ENCODE results near the gene RNF144B. TPM values are rescaled to one million over a fixed set of nuclear protein-coding genes. Genes with fewer than 3 reads are reported as not detected.
"Not testable (repeated sequence)": the region's sequence is repeated elsewhere in the genome, so short reads cannot be mapped to it uniquely, and the experiment has no call there.

RNF144B gene
- 5.1 and 8.1 TPM in 2 replicates for total RNA-seq (2014; rRNA removed; shearing (Covaris generic))

DNA sequence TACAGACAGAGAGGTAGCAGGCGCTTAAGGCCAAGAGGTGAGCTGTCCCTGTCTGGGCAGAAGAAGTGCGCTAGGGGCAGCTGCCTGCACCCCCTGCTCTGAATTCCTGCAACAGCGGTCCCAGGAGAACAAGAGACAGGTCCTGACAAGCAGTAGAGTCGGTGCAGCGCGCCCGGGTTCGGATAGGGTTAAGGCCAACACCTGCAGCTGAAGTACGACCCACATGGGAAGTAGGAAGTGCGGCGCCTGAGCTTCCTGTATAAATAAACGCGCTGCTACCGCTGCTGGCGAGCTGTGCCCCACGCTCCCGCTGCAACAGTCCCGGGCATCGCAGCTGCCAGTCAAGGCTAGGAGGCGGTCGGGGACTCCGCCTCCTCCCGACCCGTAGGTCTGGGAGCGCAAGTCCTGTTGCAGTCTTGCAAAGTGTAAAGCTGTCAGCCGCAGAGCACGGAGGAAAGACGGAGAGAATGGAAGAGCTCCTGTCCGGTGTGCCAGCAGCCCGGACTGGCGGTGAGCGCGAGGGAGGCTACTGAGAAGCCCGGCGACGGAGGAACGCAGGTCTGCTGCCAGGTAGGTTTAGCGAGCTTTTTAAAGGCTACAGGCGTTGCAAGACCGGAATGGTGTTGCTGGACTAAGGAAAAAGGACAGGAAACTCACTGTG, at the start of gene RNF144B:
Gene RNF144B, plus strand, starts transcription at position 290 of the 661 bp plus-strand sequence. CDS start 12,185 bp downstream, outside the sequence.
- no peaks in the 10 kb centered on the region for H3K9me3 ChIP-seq (replicated peaks)
- H3K27me3 ChIP-seq (replicated peaks) = no peaks in the 10 kb centered on the region
- peaks cover 40% of the 10 kb centered on the region for H3K4me1 ChIP-seq (replicated peaks)
- H3K4me3 ChIP-seq = peak within 1 kb of the TSS; percentile 48
- H3K27ac ChIP-seq = peak within 1 kb of the TSS; percentile 69
- no peaks in the 10 kb centered on the region for H3K36me3 ChIP-seq
- peak; percentile 81 to 84 for DNase-seq (ENCODE audit: low read depth in 1 of 2, low spot score in 2 of 2)

DNA sequence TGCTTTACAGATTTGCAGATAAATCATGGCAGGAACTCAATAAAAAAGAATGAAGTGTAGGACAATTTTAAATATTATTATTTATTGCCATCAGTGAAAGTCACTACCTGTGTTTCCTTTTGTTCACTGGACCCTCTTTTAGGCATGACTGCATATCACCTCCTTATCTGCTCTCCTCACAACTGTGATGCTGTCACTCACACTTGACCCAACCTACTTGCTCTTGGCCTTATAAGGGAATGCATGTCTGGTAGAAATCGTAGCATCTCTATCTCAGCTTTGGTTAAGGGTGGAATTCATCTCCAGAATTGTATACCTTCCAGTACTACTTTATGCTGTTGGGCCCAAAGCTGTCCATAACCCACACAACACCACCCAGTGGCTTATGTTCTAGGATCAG, 47.6 kb upstream of the RNF144B start:
- DNase-seq (ENCODE audit: low read depth in 1 of 2, low spot score in 2 of 2) = no peak
- peaks cover 16% of the 10 kb centered on the region for H3K4me1 ChIP-seq (replicated peaks)
- no peaks in the 10 kb centered on the region for H3K36me3 ChIP-seq
- no peaks in the 10 kb centered on the region for H3K9me3 ChIP-seq (replicated peaks)
- H3K4me3 ChIP-seq = no peak overlapping the region
- H3K27ac ChIP-seq = no peak overlapping the region
- no peaks in the 10 kb centered on the region for H3K27me3 ChIP-seq (replicated peaks)

DNA sequence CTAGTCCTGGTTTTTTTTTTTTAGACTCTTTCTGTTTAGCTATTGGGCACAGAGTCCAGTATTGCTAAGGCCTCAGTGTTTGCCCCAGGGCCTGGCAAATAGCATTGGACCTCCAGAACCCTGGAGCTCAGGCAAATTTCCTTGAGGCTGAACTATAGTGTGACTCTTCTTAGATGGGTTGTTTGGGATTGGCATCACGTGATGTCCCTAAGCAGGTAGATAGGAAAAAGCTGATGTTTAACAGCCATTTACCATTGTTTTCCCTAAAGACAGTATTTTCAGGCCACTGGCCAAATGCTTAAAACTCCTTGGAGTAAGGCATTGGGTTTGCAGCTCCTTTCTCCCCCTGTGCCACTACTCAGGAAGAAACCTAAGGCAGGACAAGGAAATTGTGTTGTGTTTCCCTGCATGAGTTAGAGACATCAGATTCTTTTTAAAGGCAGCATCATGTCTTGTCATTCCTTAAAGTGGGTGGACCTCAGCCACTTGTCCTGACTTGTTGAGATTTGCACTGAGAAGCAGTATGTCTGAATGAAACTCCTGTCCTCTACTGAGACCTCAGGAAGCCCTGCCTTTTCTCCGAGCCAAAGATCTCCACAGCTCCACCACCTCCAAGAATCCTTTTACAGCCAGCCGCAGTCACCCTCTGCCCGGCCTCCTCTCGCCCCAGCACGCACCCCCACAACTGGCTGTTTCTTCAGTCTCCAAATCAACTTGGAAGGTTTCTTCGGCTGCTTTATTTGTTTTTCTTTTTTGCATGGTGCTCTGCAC, 46.2 kb upstream of the RNF144B start:
- H3K9me3 ChIP-seq (replicated peaks) = no peaks in the 10 kb centered on the region
- H3K4me3 ChIP-seq = no peak overlapping the region
- H3K4me1 ChIP-seq (replicated peaks) = peaks cover 13% of the 10 kb centered on the region
- no peaks in the 10 kb centered on the region for H3K27me3 ChIP-seq (replicated peaks)
- no peak for DNase-seq (ENCODE audit: low read depth in 1 of 2, low spot score in 2 of 2)
- H3K27ac ChIP-seq = no peak overlapping the region
- H3K36me3 ChIP-seq = no peaks in the 10 kb centered on the region

- Histone ChIP-seq H3K27me3 (replicated peaks) (no peaks in the 10 kb centered on the region), H3K9me3 (replicated peaks) (no peaks in the 10 kb centered on the region), H3K4me3 (no peak overlapping the region), H3K4me1 (replicated peaks) (peaks cover 22% of the 10 kb centered on the region), H3K27ac (no peak overlapping the region), H3K36me3 (no peaks in the 10 kb centered on the region)
- no peak for DNase-seq (ENCODE audit: low read depth in 1 of 2, low spot score in 2 of 2)
These were observed 44.9 kb upstream of the RNF144B start for GRCh38 chr6:18342223-18342622.

DNA sequence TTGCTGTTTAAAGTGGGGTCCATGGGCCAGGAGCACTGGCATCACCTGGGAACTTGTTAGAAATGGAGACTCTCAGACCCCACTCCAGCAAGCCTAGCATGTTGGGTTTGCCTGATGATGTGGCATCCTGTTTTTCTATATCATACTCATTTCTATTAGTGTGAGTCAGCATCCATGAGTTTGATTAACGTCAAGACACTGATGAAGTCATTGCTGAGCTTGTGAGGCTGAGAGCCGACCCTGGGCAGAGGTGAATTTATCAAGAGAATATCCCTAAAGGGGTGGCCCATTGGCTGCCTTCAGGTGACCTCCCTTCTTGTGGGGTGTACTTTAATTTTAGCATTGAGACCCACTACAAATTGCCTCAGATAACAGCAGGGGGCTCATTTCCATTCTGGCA, 43.4 kb upstream of the RNF144B start:
- DNase-seq (ENCODE audit: low read depth in 1 of 2, low spot score in 2 of 2) = peak in 1 of 2 experiments; percentile 23
- Histone ChIP-seq H3K9me3 (replicated peaks) (no peaks in the 10 kb centered on the region), H3K27ac (no peak overlapping the region), H3K36me3 (no peaks in the 10 kb centered on the region), H3K27me3 (replicated peaks) (no peaks in the 10 kb centered on the region), H3K4me1 (replicated peaks) (peaks cover 27% of the 10 kb centered on the region), H3K4me3 (no peak overlapping the region)

DNA sequence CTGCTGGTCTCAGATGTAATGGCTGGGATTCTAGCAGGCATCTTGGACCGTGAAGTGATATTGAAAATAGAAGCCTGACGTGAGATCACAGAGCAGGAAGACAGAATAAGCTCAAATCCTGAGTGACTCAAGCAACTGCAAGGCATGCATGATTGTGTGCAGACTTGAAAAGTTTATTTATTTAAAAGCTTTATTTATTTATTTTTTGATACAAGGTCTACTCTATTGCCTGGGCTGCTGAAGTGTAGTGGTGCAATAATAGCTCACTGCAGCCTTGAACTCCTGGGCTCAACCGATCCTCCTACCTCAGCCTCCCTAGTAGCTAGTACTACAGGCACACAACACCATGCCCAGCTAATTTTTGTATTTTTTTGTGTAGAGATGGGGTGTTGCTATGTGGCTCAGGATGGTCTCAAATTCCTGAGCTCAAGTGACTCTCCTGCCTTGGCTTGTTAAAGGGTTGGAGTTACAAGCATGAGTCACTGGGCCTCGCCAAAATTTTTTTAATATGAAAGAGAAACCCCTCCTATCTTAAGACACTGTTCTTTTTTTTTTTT, 40.1 kb upstream of the RNF144B start:
- no peaks in the 10 kb centered on the region for H3K27me3 ChIP-seq (replicated peaks)
- H3K4me1 ChIP-seq (replicated peaks) = peaks cover 27% of the 10 kb centered on the region
- H3K9me3 ChIP-seq (replicated peaks) = no peaks in the 10 kb centered on the region
- no peak overlapping the region for H3K4me3 ChIP-seq
- no peaks in the 10 kb centered on the region for H3K36me3 ChIP-seq
- peak overlapping the region; percentile 79 for H3K27ac ChIP-seq
- DNase-seq (ENCODE audit: low read depth in 1 of 2, low spot score in 2 of 2) = peak; percentile 73 to 85

DNA sequence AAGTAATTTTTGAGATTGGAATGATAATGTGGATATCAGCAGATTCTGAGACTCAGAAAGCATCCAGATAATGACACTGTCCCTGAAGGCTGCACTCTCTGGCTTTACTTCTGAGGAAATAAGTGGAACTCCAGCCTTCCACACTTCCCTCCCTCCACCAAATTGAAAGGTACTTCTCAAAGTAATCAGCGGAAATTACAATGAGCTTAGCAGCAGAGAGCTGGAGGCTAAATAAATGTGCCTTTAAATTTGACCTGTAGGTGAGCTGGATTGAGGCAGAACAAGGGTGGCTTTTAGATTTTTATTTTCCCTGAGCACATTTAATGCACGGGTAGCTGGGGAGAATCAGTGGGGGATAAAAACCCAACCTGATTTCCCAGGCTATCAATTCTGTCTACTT, 39.3 kb upstream of the RNF144B start:
- no peaks in the 10 kb centered on the region for H3K36me3 ChIP-seq
- no peak overlapping the region; the same call in 1 of the 2 replicates for H3K27ac ChIP-seq
- H3K4me1 ChIP-seq (replicated peaks) = peaks cover 27% of the 10 kb centered on the region
- no peak for DNase-seq (ENCODE audit: low read depth in 1 of 2, low spot score in 2 of 2)
- no peaks in the 10 kb centered on the region for H3K27me3 ChIP-seq (replicated peaks)
- no peak overlapping the region for H3K4me3 ChIP-seq
- no peaks in the 10 kb centered on the region for H3K9me3 ChIP-seq (replicated peaks)

GRCh38 chr6:18349386-18349785, 37.8 kb upstream of the RNF144B start:
- Histone ChIP-seq H3K4me3 (no peak overlapping the region), H3K9me3 (replicated peaks) (no peaks in the 10 kb centered on the region), H3K36me3 (no peaks in the 10 kb centered on the region), H3K4me1 (replicated peaks) (peaks cover 20% of the 10 kb centered on the region), H3K27me3 (replicated peaks) (no peaks in the 10 kb centered on the region), H3K27ac (no peak overlapping the region)
- no peak for DNase-seq (ENCODE audit: low read depth in 1 of 2, low spot score in 2 of 2)

GRCh38 chr6:18350271-18350670, 36.9 kb upstream of the RNF144B start:
- Histone ChIP-seq H3K4me3 (no peak overlapping the region), H3K27ac (no peak overlapping the region), H3K4me1 (replicated peaks) (peaks cover 20% of the 10 kb centered on the region), H3K9me3 (replicated peaks) (no peaks in the 10 kb centered on the region), H3K36me3 (no peaks in the 10 kb centered on the region), H3K27me3 (replicated peaks) (no peaks in the 10 kb centered on the region)
- DNase-seq (ENCODE audit: low read depth in 1 of 2, low spot score in 2 of 2) = no peak

DNA sequence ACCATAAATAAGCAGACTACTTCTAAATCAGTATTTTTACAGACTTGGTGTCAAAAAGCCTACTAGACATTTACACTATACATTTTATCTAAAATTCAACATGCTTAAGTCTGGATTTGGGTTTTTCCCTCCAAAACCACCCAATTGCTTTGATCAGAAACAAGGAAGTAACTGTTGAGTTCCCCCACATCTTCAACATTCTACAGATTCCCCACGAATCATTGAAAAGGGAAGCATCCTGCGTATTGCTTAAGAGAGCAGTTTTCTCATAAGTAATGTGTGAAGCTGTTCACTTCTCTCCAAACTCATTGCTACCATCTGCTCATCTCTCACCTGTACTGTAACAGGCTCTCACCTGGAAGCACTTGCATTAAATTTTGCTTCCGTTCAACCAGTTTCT, 36.4 kb upstream of the RNF144B start:
- Histone ChIP-seq H3K9me3 (replicated peaks) (no peaks in the 10 kb centered on the region), H3K4me3 (no peak overlapping the region), H3K36me3 (no peaks in the 10 kb centered on the region), H3K4me1 (replicated peaks) (peaks cover 20% of the 10 kb centered on the region), H3K27ac (no peak overlapping the region), H3K27me3 (replicated peaks) (no peaks in the 10 kb centered on the region)
- DNase-seq (ENCODE audit: low read depth in 1 of 2, low spot score in 2 of 2) = no peak

- no peak for DNase-seq (ENCODE audit: low read depth in 1 of 2, low spot score in 2 of 2)
- Histone ChIP-seq H3K9me3 (replicated peaks) (no peaks in the 10 kb centered on the region), H3K27ac (no peak overlapping the region), H3K4me1 (replicated peaks) (peaks cover 7% of the 10 kb centered on the region), H3K36me3 (no peaks in the 10 kb centered on the region), H3K27me3 (replicated peaks) (no peaks in the 10 kb centered on the region), H3K4me3 (no peak overlapping the region)
These were observed 35.1 kb upstream of the RNF144B start for GRCh38 chr6:18352001-18352400.

GRCh38 chr6:18352842-18353241, 34.3 kb upstream of the RNF144B start:
- no peak for DNase-seq (ENCODE audit: low read depth in 1 of 2, low spot score in 2 of 2)

GRCh38 chr6:18353251-18353650, 33.9 kb upstream of the RNF144B start:
- Histone ChIP-seq H3K36me3 (no peaks in the 10 kb centered on the region), H3K9me3 (replicated peaks) (no peaks in the 10 kb centered on the region), H3K4me3 (no peak overlapping the region), H3K27ac (no peak overlapping the region), H3K4me1 (replicated peaks) (no peaks in the 10 kb centered on the region), H3K27me3 (replicated peaks) (no peaks in the 10 kb centered on the region)
- no peak for DNase-seq (ENCODE audit: low read depth in 1 of 2, low spot score in 2 of 2)

More at GRCh38 chr6:18352842-18353241, 34.3 kb upstream of the RNF144B start:
- no peaks in the 10 kb centered on the region for H3K36me3 ChIP-seq
- no peaks in the 10 kb centered on the region for H3K9me3 ChIP-seq (replicated peaks)
- H3K4me1 ChIP-seq (replicated peaks) = no peaks in the 10 kb centered on the region
- no peak overlapping the region for H3K4me3 ChIP-seq
- H3K27me3 ChIP-seq (replicated peaks) = no peaks in the 10 kb centered on the region
- H3K27ac ChIP-seq = no peak overlapping the region

DNA sequence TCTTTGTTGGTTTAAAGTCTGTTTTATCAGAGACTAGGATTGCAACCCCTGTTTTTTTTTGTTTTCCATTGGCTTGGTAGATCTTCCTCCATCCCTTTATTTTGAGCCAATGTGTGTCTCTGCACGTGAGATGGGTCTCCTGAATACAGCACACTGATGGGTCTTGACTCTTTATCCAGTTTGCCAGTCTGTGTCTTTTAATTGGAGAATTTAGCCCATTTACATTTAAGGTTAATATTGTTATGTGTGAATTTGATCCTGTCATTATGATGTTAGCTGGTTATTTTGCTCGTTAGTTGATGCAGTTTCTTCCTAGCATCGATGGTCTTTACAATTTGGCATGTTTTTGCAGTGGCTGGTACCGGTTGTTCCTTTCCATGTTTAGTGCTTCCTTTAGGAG, 29.6 kb upstream of the RNF144B start:
- H3K4me3 ChIP-seq; H3K4me1 ChIP-seq (replicated peaks); H3K9me3 ChIP-seq (replicated peaks); DNase-seq (ENCODE audit: low read depth in 1 of 2, low spot score in 2 of 2); H3K27ac ChIP-seq; H3K27me3 ChIP-seq (replicated peaks); H3K36me3 ChIP-seq: not testable (repeated sequence)
